Subcutaneous adipose tissue (tissue), 4 donors: ENCODE data around the gene MYO7B. TPM values are rescaled to one million over a fixed set of nuclear protein-coding genes. Genes with fewer than 3 reads are reported as not detected.

Experiments used
- total RNA-seq, 4 donors: library from RNA; depleted of rRNA; stranded (reverse); fragments of >200 nt; gene quantifications; one replicate each; pipeline ENCODE4 v1.1.0, GENCODE V29; 2016
- TF ChIP-seq, protein P1 (sequence below): fragments of 450-650 bp; IDR thresholded peaks from one replicate; pipeline ENCODE4 v1.5.1; 2016; ENCODE audit warnings: low read depth, mild to moderate bottlenecking, control low read depth, antibody characterized with exemption, moderate library complexity

The MYO7B gene
- total RNA-seq, 4 donors from 2014 or later = 0.49 to 0.57 (median 0.51) TPM; not detected in 1

DNA sequence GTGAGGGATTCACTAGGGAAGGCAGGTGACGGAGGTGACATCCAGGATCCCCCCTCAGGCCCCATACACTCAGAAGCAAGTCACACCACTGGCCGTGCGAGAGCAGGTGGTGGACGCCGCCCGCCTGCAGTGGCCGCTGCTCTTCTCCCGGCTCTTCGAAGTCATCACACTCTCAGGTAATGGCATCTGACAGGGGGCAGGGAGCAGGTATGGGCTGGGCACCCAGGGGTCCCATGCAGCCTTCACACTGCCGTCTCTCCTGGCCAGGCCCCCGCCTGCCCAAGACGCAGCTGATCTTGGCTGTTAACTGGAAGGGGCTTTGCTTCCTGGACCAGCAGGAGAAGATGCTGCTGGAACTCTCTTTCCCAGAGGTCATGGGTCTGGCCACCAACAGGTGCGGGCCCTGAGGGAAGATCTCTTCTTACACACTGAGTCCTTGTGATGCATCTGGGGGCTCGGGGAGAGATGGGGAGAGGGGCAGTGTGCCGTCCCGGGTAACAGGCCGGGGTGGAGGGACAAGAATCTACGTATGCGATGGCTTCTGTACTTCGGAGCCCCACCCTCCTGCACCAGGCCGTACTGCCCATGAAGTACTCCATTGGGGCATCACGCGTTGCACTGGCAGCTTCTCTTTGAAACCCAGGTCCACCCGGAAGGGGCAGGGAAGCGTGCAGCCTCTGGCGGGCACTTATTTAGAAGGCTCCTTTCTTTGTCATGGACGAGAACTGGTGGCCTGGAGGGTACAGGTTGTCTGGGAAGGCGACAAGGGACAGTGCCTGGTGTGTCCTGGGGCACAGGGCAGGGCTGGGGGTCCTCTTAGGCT, 91.6 kb downstream of the MYO7B start:
- TF ChIP-seq, protein P1, sequence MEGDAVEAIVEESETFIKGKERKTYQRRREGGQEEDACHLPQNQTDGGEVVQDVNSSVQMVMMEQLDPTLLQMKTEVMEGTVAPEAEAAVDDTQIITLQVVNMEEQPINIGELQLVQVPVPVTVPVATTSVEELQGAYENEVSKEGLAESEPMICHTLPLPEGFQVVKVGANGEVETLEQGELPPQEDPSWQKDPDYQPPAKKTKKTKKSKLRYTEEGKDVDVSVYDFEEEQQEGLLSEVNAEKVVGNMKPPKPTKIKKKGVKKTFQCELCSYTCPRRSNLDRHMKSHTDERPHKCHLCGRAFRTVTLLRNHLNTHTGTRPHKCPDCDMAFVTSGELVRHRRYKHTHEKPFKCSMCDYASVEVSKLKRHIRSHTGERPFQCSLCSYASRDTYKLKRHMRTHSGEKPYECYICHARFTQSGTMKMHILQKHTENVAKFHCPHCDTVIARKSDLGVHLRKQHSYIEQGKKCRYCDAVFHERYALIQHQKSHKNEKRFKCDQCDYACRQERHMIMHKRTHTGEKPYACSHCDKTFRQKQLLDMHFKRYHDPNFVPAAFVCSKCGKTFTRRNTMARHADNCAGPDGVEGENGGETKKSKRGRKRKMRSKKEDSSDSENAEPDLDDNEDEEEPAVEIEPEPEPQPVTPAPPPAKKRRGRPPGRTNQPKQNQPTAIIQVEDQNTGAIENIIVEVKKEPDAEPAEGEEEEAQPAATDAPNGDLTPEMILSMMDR = no peak

DNA sequence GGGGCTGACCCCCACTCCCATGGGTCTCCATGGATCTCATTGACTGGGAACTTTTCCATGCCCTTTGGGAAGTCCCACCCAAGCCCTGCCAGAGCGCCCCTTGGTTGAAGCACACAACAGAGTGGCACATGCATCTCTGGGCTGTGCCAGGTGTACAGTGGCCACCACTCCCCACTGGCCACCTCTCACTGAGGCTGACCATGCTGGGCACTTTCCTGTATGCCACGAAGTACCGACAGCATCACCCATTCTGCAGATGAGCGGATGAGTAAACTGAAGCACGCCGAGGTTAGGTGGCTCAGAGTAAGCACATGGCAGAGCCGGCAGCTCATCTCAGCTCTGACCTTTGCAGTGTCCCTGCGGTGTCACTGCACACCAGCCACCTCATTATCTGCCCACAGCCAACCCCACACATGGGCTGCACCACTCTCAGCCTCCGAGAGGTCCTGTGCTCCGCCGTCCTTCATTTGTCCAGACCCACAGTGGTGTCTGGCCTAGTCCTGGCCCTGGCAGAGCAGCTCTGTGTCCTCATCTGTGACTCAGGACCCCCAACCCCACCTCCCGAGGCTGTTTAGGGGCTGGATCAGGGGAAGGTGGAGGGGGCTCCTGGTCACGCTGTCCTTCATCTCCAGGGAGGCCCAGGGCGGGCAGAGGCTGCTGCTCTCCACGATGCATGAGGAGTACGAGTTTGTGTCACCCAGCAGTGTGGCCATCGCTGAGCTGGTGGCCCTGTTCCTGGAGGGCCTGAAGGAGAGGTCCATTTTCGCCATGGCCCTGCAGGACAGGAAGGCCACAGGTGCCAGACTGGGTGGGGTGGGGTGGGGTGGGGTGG, 92.5 kb downstream of the MYO7B start:
- TF ChIP-seq, protein P1 = no peak

DNA sequence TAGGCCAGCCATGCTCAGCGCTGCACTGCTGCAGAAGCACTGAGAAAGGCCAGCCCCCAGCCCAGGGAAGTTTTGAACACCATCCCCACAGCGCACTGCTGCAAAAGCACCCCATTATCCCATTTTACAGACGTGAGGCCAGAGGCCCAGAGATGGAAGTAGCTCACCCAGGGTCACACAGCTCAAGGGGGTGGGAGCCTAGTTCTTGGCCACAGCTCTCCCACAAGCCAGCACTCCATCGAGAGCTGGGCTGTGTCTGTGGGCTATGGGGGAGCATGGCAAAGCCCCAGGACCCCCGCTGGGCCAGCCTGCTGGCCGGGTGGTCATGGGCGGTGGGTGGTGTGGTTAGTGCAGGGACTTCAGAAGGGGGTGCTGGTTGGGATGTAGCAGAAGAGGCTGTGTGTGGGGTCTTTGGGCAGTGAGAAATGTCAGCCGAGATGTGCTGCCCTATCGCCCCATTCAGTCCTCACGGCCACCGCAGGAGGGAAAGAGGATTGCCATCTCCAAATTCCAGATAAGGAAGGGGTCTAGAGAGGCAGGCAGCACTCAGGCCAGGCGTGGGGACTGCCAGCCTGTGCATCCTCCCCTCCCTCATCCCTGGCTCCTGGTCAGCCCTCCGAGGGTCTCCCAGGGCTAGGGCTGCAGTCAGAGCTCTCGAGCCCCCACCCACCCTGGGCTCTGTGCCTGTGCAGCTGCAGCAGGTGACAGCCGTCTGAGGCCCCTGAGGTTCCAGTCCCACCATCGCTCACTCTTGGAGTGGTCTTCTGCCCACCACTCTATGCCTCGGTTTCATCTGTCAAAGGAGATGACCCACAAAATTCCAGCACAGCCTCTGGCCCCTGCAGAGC, 93.5 kb downstream of the MYO7B start:
- TF ChIP-seq, protein P1 = no peak

DNA sequence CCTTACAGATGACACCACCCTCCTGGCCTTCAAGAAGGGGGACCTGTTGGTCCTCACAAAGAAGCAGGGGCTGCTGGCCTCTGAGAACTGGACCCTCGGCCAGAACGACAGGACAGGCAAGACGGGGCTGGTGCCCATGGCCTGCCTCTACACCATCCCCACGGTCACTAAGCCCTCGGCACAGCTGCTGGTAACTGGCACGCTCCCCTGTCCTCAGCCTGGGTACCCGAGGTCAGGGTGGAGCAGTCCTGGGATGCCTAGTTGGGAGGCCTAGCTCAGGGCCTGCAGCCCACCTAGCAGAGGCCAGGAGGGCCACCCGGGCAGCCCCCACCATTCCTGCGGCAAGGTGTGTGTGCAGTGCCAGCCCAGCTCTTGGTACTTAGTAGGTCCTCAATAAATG, 94.2 kb downstream of the MYO7B start:
- TF ChIP-seq, protein P1 = no peak

DNA sequence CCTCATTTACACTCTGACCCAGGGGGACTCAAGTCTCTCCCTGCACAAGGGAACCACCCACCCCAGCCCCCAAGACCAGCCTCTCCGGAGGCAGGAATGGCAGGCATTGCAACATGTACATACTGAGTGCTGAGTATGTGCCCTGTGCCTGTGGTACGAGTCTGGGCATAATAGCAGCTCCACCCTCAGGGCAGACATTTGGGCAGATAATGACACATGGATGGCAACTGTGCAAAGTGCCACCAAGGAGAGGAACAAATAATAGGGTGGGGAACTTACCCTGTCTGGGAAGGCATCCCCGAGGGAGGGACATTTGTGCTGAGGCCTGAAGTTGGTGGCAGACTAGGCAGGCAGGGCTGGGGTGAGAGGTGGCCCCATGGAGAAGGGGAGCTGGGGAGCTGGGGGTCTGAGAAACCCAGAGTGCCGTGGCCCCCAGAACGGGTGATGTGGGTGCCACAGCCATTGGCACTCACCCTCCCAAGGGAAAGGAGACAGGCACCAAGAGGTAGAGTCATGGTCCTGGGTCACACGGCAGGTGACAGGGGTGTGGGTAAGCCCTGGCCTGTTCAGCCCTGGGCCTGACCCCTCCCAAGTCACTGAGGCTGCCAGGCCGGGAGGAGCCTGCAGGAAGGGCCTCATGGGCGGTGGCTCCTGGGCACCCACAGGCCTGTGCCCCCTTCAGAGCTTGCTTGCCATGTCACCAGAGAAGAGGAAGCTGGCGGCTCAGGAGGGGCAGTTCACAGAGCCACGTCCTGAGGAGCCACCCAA, 94.8 kb downstream of the MYO7B start:
- TF ChIP-seq, protein P1 = no peak

DNA sequence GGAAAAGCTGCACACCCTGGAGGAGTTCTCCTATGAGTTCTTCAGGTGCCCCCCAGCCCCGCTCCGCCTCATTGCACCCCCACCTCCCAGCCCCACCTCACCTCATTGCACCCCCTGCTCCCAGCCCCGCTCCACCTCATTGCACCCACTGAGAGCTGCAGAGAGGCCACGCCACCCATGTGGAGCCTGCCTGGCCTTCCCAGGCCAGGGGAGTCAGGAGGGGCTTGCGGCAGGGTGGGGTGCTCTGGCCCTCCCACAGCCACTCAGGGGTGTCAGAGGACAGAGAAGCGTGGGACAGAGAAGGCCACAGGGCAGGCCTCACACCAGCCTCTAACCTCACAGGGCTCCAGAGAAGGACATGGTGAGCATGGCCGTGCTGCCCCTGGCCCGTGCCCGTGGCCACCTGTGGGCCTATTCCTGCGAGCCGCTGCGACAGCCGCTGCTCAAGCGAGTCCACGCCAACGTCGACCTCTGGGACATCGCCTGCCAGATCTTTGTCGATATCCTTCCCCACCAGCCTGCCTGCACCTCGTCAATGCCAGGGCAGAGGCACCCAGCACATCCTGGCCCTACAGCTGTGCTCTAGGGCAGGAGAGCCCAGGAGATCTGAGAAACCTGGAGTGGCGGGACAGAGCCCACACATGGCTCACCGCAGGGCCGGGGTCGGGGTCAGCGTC, 95.5 kb downstream of the MYO7B start:
- TF ChIP-seq, protein P1 = no peak
